Motor neuron (in vitro differentiated cells): ENCODE data around the gene LUC7L. TPM values are rescaled to one million over a fixed set of nuclear protein-coding genes. Genes with fewer than 3 reads are reported as not detected.
A peak's percentile ranks its signal among the peaks of the same experiment; 100 is the strongest.
"Not testable (repeated sequence)": the region's sequence is repeated elsewhere in the genome, so short reads cannot be mapped to it uniquely, and the experiment has no call there.

Experiments used
- ATAC-seq, 8 experiments: fragments of 200-7000 bp; cut with Tn5 transposase; replicated peaks in 6 of 8; 2 replicates each; pipeline ENCODE4 v1.8.0; 2021; ENCODE audit warnings: mild to moderate bottlenecking in 8 of 8, moderate library complexity in 8 of 8
- H3K27ac ChIP-seq, 2 donors: fragments of 250-450 bp; sonication (Bioruptor Pico); 2 replicates each; pipeline ENCODE4 v1.9.0; 2021; ENCODE audit warnings: antibody characterized with exemption in 2 of 2, mild to moderate bottlenecking in 2 of 2, moderate library complexity in 1 of 2
- H3K4me1 ChIP-seq, 2 donors: fragments of 250-450 bp; sonication (Bioruptor Pico); replicated peaks in 1 of 2; 2 replicates each; pipeline ENCODE4 v1.6.1; 2021; ENCODE audit warnings: antibody characterized with exemption in 2 of 2, mild to moderate bottlenecking in 2 of 2, moderate library complexity in 1 of 2
- H3K4me3 ChIP-seq, 5 donors: fragments of 250-450 bp; sonication (Bioruptor Pico); 2 replicates each; pipeline ENCODE4 v1.9.0; 2021; ENCODE audit warnings: antibody characterized with exemption in 5 of 5, mild to moderate bottlenecking in 5 of 5, moderate library complexity in 4 of 5
- WGBS, 10 experiments: fragments of 450-650 bp; shearing (Covaris generic); methylation state at CpG; one replicate each; pipeline ENCODE4 v1.0.0; 2022; 5-methylcytosine and 5-hydroxymethylcytosine counted together
- in situ Hi-C, 9 experiments: fragments of 400-800 bp; cut with MboI; loops; one replicate each; pipeline ENCODE4 v1.15.0; 2021; ENCODE audit warnings: low sequenced_read_pairs in 9 of 9, low pct_unique_long_range_greater_than_20kb in 2 of 9; ENCODE audit not compliant: unreplicated experiment in 9 of 9
- total RNA-seq, 8 experiments: library from RNA; unstranded; fragments of 300-600 nt; gene quantifications; 2 replicates each; pipeline versions ENCODE4 v1.2.3 to v1.2.4, GENCODE V29; 2022

The LUC7L gene
- total RNA-seq, 8 experiments from 2014 or later = 75.5 to 188 (median 90.9) TPM

DNA sequence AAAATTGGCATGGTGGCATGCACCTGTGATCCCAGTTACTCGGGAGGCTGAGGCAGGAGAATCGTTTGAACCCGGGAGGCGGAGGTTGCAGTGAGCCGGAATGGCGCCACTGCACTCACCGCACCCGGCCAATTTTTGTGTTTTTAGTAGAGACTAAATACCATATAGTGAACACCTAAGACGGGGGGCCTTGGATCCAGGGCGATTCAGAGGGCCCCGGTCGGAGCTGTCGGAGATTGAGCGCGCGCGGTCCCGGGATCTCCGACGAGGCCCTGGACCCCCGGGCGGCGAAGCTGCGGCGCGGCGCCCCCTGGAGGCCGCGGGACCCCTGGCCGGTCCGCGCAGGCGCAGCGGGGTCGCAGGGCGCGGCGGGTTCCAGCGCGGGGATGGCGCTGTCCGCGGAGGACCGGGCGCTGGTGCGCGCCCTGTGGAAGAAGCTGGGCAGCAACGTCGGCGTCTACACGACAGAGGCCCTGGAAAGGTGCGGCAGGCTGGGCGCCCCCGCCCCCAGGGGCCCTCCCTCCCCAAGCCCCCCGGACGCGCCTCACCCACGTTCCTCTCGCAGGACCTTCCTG lies 49.1 kb downstream of the LUC7L start, which contains the start of gene HBQ1:
Gene HBQ1, plus strand, starts transcription at position 359 of the 575 bp plus-strand sequence. Its CDS starts 28 bp downstream, at position 387.
- in situ Hi-C loops = no loop called here
- H3K4me1 ChIP-seq = peaks cover 2 to 6% of the 10 kb centered on the region in 2 donors
- no peak within 1 kb of the TSS for H3K27ac ChIP-seq
- ATAC-seq = peak in 6 of 8 experiments; percentile 26 to 74 (median 68)
- H3K4me3 ChIP-seq = peak within 1 kb of the TSS; percentile 34 to 45 (median 39)
- WGBS, 10 experiments = 0 to 90% (median 6%) methylated on average over 1 to 29 of the region's 59 CpGs; no CpG with 5 or more reads in 5 of the 10 experiments

DNA sequence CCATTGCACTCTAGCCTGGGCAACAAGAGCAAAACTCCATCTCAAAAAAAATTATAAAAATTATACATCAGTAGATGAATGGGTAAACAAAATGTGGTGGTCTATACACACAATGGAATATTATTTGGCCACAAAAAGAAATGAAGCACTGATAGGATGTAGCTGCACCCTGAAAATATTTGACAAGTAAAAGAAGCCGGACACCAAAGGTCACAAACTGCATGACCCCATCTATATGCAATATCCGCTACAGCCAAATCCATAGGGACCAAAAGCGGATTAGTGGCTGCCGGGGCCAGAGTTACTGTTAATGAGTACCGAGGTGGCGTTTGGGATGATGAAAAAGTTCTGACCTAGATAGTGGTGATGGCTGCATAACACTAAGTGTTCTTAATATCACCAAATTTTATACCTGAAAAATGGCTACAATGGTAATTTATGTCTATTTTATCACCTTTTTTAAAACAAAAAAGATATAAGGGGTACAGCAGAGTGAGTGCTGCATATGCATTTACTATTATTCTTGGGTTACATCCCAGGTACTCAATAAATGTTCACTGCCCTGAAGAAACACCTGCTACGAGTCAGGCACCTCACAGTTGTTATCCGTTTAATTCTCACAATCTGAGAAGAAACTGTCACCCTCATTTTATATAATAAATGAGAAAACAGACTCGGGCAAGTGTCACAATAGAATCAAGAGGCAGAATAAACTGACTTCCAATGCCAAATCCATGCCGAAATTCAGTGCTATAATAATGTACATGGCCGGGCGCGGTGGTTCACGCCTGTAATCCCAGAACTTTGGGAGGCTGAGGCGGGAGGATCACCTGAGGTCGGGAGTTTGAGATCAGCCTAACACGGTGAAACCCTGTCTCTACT lies 49.8 kb downstream of the LUC7L start:
- in situ Hi-C loops = no loop called here
- no peak overlapping the region for H3K27ac ChIP-seq
- ATAC-seq = no peak
- H3K4me3 ChIP-seq = peak overlapping the region in 4 of 5 donors; percentile 34 to 45 (median 40)
- 60 to 95% (median 79%) methylated on average over 2 to 16 of the region's 17 CpGs; no CpG with 5 or more reads in 2 of the 10 experiments for WGBS, 10 experiments
- peaks cover 2 to 6% of the 10 kb centered on the region in 2 donors for H3K4me1 ChIP-seq

GRCh38 chr16:178668-179015 lies 50.6 kb downstream of the LUC7L start:
- ATAC-seq = no peak
- WGBS, 10 experiments = 59 to 100% (median 88%) methylated on average over 1 to 10 of the region's 11 CpGs; no CpG with 5 or more reads in 2 of the 10 experiments

DNA sequence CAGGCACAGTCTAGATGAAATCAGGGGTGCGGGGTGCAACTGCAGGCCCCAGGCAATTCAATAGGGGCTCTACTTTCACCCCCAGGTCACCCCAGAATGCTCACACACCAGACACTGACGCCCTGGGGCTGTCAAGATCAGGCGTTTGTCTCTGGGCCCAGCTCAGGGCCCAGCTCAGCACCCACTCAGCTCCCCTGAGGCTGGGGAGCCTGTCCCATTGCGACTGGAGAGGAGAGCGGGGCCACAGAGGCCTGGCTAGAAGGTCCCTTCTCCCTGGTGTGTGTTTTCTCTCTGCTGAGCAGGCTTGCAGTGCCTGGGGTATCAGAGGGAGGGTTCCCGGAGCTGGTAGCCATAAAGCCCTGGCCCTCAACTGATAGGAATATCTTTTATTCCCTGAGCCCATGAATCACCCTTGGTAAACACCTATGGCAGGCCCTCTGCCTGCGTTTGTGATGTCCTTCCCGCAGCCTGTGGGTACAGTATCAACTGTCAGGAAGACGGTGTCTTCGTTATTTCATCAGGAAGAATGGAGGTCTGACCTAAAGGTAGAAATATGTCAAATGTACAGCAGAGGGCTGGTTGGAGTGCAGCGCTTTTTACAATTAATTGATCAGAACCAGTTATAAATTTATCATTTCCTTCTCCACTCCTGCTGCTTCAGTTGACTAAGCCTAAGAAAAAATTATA lies 51.1 kb downstream of the LUC7L start:
- peaks cover 2 to 6% of the 10 kb centered on the region in 2 donors for H3K4me1 ChIP-seq
- no peak overlapping the region for H3K27ac ChIP-seq
- ATAC-seq = no peak
- no peak overlapping the region for H3K4me3 ChIP-seq
- in situ Hi-C loops = no loop called here
- WGBS, 10 experiments = 29 to 100% (median 82%) methylated on average over 1 to 5 of the region's 11 CpGs; no CpG with 5 or more reads in 3 of the 10 experiments

More at GRCh38 chr16:178668-179015, 50.6 kb downstream of the LUC7L start:
- Histone ChIP-seq H3K4me3 (no peak overlapping the region), H3K27ac (no peak overlapping the region), H3K4me1 (peaks cover 2 to 6% of the 10 kb centered on the region in 2 donors)
- in situ Hi-C loops = no loop called here

DNA sequence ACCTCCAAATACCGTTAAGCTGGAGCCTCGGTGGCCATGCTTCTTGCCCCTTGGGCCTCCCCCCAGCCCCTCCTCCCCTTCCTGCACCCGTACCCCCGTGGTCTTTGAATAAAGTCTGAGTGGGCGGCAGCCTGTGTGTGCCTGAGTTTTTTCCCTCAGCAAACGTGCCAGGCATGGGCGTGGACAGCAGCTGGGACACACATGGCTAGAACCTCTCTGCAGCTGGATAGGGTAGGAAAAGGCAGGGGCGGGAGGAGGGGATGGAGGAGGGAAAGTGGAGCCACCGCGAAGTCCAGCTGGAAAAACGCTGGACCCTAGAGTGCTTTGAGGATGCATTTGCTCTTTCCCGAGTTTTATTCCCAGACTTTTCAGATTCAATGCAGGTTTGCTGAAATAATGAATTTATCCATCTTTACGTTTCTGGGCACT lies 51.8 kb downstream of the LUC7L start:
- no peak overlapping the region for H3K27ac ChIP-seq
- peaks cover 2 to 6% of the 10 kb centered on the region in 2 donors for H3K4me1 ChIP-seq
- WGBS, 10 experiments = 0 to 17% methylated on average over 1 of the region's 13 CpGs; no CpG with 5 or more reads in 8 of the 10 experiments
- in situ Hi-C loops = no loop called here
- H3K4me3 ChIP-seq = no peak overlapping the region
- peak in 1 of 8 experiments; percentile 4 for ATAC-seq

GRCh38 chr16:176477-177382 lies 52.5 kb downstream of the LUC7L start, which contains the start of gene HBA1:
HBA1 (plus strand) TSS chr16:176680; CDS start chr16:176717, 37 bp downstream.
- H3K27ac ChIP-seq, H3K4me1 ChIP-seq, in situ Hi-C loops, H3K4me3 ChIP-seq: not testable (repeated sequence)
- ATAC-seq = peak in 6 of 8 experiments; percentile 9 to 54 (median 32)
- WGBS, 10 experiments = no CpG with 5 or more reads among the region's 88 CpGs

GRCh38 chr16:176006-176405 lies 53.2 kb downstream of the LUC7L start:
- H3K27ac ChIP-seq, H3K4me3 ChIP-seq, in situ Hi-C loops, H3K4me1 ChIP-seq: not testable (repeated sequence)
- WGBS, 10 experiments = no CpG with 5 or more reads among the region's 39 CpGs
- peak in 4 of 8 experiments; percentile 1 to 25 (median 18) for ATAC-seq

DNA sequence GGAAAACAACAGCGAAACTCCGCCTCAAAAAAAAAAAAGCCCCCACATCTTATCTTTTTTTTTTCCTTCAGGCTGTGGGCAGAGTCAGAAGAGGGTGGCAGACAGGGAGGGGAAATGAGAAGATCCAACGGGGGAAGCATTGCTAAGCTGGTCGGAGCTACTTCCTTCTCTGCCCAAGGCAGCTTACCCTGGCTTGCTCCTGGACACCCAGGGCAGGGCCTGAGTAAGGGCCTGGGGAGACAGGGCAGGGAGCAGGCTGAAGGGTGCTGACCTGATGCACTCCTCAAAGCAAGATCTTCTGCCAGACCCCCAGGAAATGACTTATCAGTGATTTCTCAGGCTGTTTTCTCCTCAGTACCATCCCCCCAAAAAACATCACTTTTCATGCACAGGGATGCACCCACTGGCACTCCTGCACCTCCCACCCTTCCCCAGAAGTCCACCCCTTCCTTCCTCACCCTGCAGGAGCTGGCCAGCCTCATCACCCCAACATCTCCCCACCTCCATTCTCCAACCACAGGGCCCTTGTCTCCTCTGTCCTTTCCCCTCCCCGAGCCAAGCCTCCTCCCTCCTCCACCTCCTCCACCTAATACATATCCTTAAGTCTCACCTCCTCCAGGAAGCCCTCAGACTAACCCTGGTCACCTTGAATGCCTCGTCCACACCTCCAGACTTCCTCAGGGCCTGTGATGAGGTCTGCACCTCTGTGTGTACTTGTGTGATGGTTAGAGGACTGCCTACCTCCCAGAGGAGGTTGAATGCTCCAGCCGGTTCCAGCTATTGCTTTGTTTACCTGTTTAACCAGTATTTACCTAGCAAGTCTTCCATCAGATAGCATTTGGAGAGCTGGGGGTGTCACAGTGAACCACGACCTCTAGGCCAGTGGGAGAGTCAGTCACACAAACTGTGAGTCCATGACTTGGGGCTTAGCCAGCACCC lies 54.0 kb downstream of the LUC7L start:
- Histone ChIP-seq H3K4me3 (no peak overlapping the region), H3K4me1 (peaks cover 0 to 2% of the 10 kb centered on the region in 2 donors), H3K27ac (no peak overlapping the region)
- ATAC-seq = no peak
- in situ Hi-C loops = no loop called here
- 30 to 67% methylated on average over 1 to 2 of the region's 8 CpGs; no CpG with 5 or more reads in 8 of the 10 experiments for WGBS, 10 experiments

- H3K4me3 ChIP-seq, in situ Hi-C loops, H3K4me1 ChIP-seq, H3K27ac ChIP-seq: not testable (repeated sequence)
- 0 to 17% (median 0%) methylated on average over 1 to 3 of the region's 13 CpGs; no CpG with 5 or more reads in 7 of the 10 experiments for WGBS, 10 experiments
- ATAC-seq = peak in 2 of 8 experiments; percentile 2 to 8
Measured at GRCh38 chr16:173928-174769, 55.1 kb downstream of the LUC7L start.

DNA sequence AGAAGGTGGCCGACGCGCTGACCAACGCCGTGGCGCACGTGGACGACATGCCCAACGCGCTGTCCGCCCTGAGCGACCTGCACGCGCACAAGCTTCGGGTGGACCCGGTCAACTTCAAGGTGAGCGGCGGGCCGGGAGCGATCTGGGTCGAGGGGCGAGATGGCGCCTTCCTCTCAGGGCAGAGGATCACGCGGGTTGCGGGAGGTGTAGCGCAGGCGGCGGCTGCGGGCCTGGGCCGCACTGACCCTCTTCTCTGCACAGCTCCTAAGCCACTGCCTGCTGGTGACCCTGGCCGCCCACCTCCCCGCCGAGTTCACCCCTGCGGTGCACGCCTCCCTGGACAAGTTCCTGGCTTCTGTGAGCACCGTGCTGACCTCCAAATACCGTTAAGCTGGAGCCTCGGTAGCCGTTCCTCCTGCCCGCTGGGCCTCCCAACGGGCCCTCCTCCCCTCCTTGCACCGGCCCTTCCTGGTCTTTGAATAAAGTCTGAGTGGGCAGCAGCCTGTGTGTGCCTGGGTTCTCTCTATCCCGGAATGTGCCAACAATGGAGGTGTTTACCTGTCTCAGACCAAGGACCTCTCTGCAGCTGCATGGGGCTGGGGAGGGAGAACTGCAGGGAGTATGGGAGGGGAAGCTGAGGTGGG lies 55.9 kb downstream of the LUC7L start:
- in situ Hi-C loops, H3K4me3 ChIP-seq, ATAC-seq, H3K27ac ChIP-seq, H3K4me1 ChIP-seq: not testable (repeated sequence)
- no CpG with 5 or more reads among the region's 44 CpGs for WGBS, 10 experiments
